H1 (cell line): ENCODE data around the gene CEL. TPM values are rescaled to one million over a fixed set of nuclear protein-coding genes. Genes with fewer than 3 reads are reported as not detected.

Source experiments
- GABPA ChIP-seq: IDR thresholded peaks from 2 replicates; pipeline ENCODE4 v1.6.1; 2011; ENCODE audit warnings: mild to moderate bottlenecking, low read length, moderate library complexity, borderline replicate concordance; ENCODE audit not compliant: insufficient read depth
- polyA plus RNA-seq, 7 experiments: library from polyadenylated mRNA; depleted of rRNA in 3 of 7; stranded (reverse) in 5 of 7; unstranded in 2 of 7; fragments of >200 nt in 5 of 7; fragments of 200-250 nt in 2 of 7; gene quantifications; 1 replicate in 5 of 7; 2 replicates in 1 of 7; 4 replicates in 1 of 7; pipeline versions ENCODE4 v1.2.1 to v1.2.3, GENCODE V29; 2011 to 2013; ENCODE audit warnings: missing spikeins in 2 of 7, mixed read lengths in 2 of 7
- total RNA-seq: library from RNA; stranded (reverse); fragmentation: NEBNext Ultra II Directional; extraction: Animal tissue kit (Norgen Biotek cat#: 25700); gene quantifications from 2 replicates; pipeline ENCODE4 v1.2.1, GENCODE V29; 2021

Gene CEL
- total and polyA plus RNA-seq, 2 of the 8 experiments (the other 6 are each of a cell fraction or from before 2014, with no cell fraction given): 1.8 to 3.4 TPM

- no peak for TF ChIP-seq GABPA
Observed at GRCh38 chr9:133078486-133078885, 16.7 kb downstream of the CEL start (continued).
